ENCODE data around the gene GPR62. TPM values are rescaled to one million over a fixed set of nuclear protein-coding genes. Genes with fewer than 3 reads are reported as not detected.
"Not testable (repeated sequence)": the region's sequence is repeated elsewhere in the genome, so short reads cannot be mapped to it uniquely, and the experiment has no call there.

GPR62 gene
- not detected for total RNA-seq
- 0 to 0.23 reads per million in 2 donors for total RNA-seq

GRCh38 chr3:51955175-51955892 is at the start of gene GPR62:
GPR62 (plus strand) TSS chr3:51955381; CDS start chr3:51955653, 272 bp downstream.
- Mint-ChIP-seq H3K27ac (no peak within 1 kb of the TSS), H3K4me3 (peak within 1 kb of the TSS; percentile 52), H3K27me3 (peaks cover 22% of the 10 kb centered on the region), H3K4me1 (peaks cover 7% of the 10 kb centered on the region), H3K36me3 (ENCODE audit: low read depth) (peaks cover 10% of the 10 kb centered on the region)
- H3K9me3 ChIP-seq (ENCODE audit: control insufficient read depth, low read length, poor library complexity, severe bottlenecking): no peaks in the 10 kb centered on the region
- DNase-seq (no peak), ATAC-seq (no peak)

- DNase-seq (no peak), ATAC-seq (no peak)
- peaks cover 5% of the 10 kb centered on the region for H3K27me3 Mint-ChIP-seq
- no peaks in the 10 kb centered on the region for H3K36me3 Mint-ChIP-seq (ENCODE audit: low read depth)
- H3K27ac Mint-ChIP-seq: no peak overlapping the region
- no peaks in the 10 kb centered on the region for H3K4me1 Mint-ChIP-seq
- no peaks in the 10 kb centered on the region for H3K9me3 ChIP-seq (ENCODE audit: control insufficient read depth, low read length, poor library complexity, severe bottlenecking)
- H3K4me3 Mint-ChIP-seq: no peak overlapping the region
These were observed 47.2 kb upstream of the GPR62 start for GRCh38 chr3:51908026-51908425.

- DNase-seq: no peak
- no peaks in the 10 kb centered on the region for H3K4me1 Mint-ChIP-seq
- H3K27me3 Mint-ChIP-seq: peaks cover 11% of the 10 kb centered on the region
- H3K36me3 Mint-ChIP-seq (ENCODE audit: low read depth): peaks cover 2% of the 10 kb centered on the region
- H3K4me3 Mint-ChIP-seq: no peak overlapping the region
- H3K9me3 ChIP-seq (ENCODE audit: control insufficient read depth, low read length, poor library complexity, severe bottlenecking): no peaks in the 10 kb centered on the region
- ATAC-seq: no peak
- H3K27ac Mint-ChIP-seq: no peak overlapping the region
These were observed 38.8 kb upstream of the GPR62 start for GRCh38 chr3:51916418-51916817.

- Mint-ChIP-seq H3K27ac (peak overlapping the region; percentile 39), H3K36me3 (ENCODE audit: low read depth) (peaks cover 9% of the 10 kb centered on the region), H3K4me3 (no peak overlapping the region), H3K27me3 (peaks cover 11% of the 10 kb centered on the region), H3K4me1 (peaks cover 3% of the 10 kb centered on the region)
- no peaks in the 10 kb centered on the region for H3K9me3 ChIP-seq (ENCODE audit: control insufficient read depth, low read length, poor library complexity, severe bottlenecking)
- no peak for ATAC-seq
- no peak for DNase-seq
These were observed 34.1 kb upstream of the GPR62 start for GRCh38 chr3:51921081-51921578.

GRCh38 chr3:51927061-51927977 is 27.9 kb upstream of the GPR62 start:
- H3K9me3 ChIP-seq (ENCODE audit: control insufficient read depth, low read length, poor library complexity, severe bottlenecking): no peaks in the 10 kb centered on the region
- no peaks in the 10 kb centered on the region for H3K4me1 Mint-ChIP-seq
- H3K27me3 Mint-ChIP-seq: no peaks in the 10 kb centered on the region
- DNase-seq (no peak), ATAC-seq (no peak)
- no peak overlapping the region for H3K27ac Mint-ChIP-seq
- H3K4me3 Mint-ChIP-seq: no peak overlapping the region
- H3K36me3 Mint-ChIP-seq (ENCODE audit: low read depth): peaks cover under 1% of the 10 kb centered on the region

- H3K27ac Mint-ChIP-seq: no peak overlapping the region
- H3K4me3 Mint-ChIP-seq: no peak overlapping the region
These were observed 26.7 kb upstream of the GPR62 start for GRCh38 chr3:51928438-51928837.

GRCh38 chr3:51928981-51929380 is 26.2 kb upstream of the GPR62 start:
- ATAC-seq; H3K27me3 Mint-ChIP-seq; H3K4me3 Mint-ChIP-seq; H3K36me3 Mint-ChIP-seq (ENCODE audit: low read depth); DNase-seq; H3K4me1 Mint-ChIP-seq; H3K9me3 ChIP-seq (ENCODE audit: control insufficient read depth, low read length, poor library complexity, severe bottlenecking); H3K27ac Mint-ChIP-seq: not testable (repeated sequence)

More at GRCh38 chr3:51928438-51928837, 26.7 kb upstream of the GPR62 start:
- Mint-ChIP-seq H3K4me1 (no peaks in the 10 kb centered on the region), H3K36me3 (ENCODE audit: low read depth) (peaks cover under 1% of the 10 kb centered on the region), H3K27me3 (no peaks in the 10 kb centered on the region)
- ATAC-seq (no peak), DNase-seq (no peak)
- no peaks in the 10 kb centered on the region for H3K9me3 ChIP-seq (ENCODE audit: control insufficient read depth, low read length, poor library complexity, severe bottlenecking)

GRCh38 chr3:51929420-51930003 is 25.7 kb upstream of the GPR62 start:
- H3K27ac Mint-ChIP-seq: no peak overlapping the region
- no peaks in the 10 kb centered on the region for H3K27me3 Mint-ChIP-seq
- DNase-seq: no peak
- H3K9me3 ChIP-seq (ENCODE audit: control insufficient read depth, low read length, poor library complexity, severe bottlenecking): no peaks in the 10 kb centered on the region
- no peak overlapping the region for H3K4me3 Mint-ChIP-seq
- no peaks in the 10 kb centered on the region for H3K4me1 Mint-ChIP-seq
- peaks cover 2% of the 10 kb centered on the region for H3K36me3 Mint-ChIP-seq (ENCODE audit: low read depth)
- ATAC-seq: no peak

- no peak overlapping the region for H3K27ac Mint-ChIP-seq
- ATAC-seq (no peak), DNase-seq (no peak)
- peaks cover 2% of the 10 kb centered on the region for H3K36me3 Mint-ChIP-seq (ENCODE audit: low read depth)
- H3K4me1 Mint-ChIP-seq: no peaks in the 10 kb centered on the region
- H3K9me3 ChIP-seq (ENCODE audit: control insufficient read depth, low read length, poor library complexity, severe bottlenecking): no peaks in the 10 kb centered on the region
- H3K4me3 Mint-ChIP-seq: no peak overlapping the region
- H3K27me3 Mint-ChIP-seq: no peaks in the 10 kb centered on the region
These were observed 24.7 kb upstream of the GPR62 start for GRCh38 chr3:51930439-51930838.

- Mint-ChIP-seq H3K27ac (no peak overlapping the region), H3K36me3 (ENCODE audit: low read depth) (peaks cover 2% of the 10 kb centered on the region)
These were observed 23.4 kb upstream of the GPR62 start for GRCh38 chr3:51931756-51932155.

GRCh38 chr3:51932471-51933370 is 22.5 kb upstream of the GPR62 start:
- Mint-ChIP-seq H3K4me1 (peaks cover 2% of the 10 kb centered on the region), H3K4me3 (no peak overlapping the region), H3K27ac (no peak overlapping the region), H3K27me3 (no peaks in the 10 kb centered on the region), H3K36me3 (ENCODE audit: low read depth) (peaks cover 2% of the 10 kb centered on the region)
- ATAC-seq: no peak
- H3K9me3 ChIP-seq (ENCODE audit: control insufficient read depth, low read length, poor library complexity, severe bottlenecking): no peaks in the 10 kb centered on the region
- DNase-seq: no peak

More at GRCh38 chr3:51931756-51932155, 23.4 kb upstream of the GPR62 start:
- H3K9me3 ChIP-seq (ENCODE audit: control insufficient read depth, low read length, poor library complexity, severe bottlenecking): no peaks in the 10 kb centered on the region
- Mint-ChIP-seq H3K4me1 (no peaks in the 10 kb centered on the region), H3K27me3 (no peaks in the 10 kb centered on the region), H3K4me3 (no peak overlapping the region)
- ATAC-seq (no peak), DNase-seq (no peak)

- Mint-ChIP-seq H3K4me3 (no peak overlapping the region), H3K4me1 (peaks cover 3% of the 10 kb centered on the region), H3K27ac (no peak overlapping the region), H3K27me3 (no peaks in the 10 kb centered on the region), H3K36me3 (ENCODE audit: low read depth) (peaks cover 4% of the 10 kb centered on the region)
- ATAC-seq (no peak), DNase-seq (no peak)
- H3K9me3 ChIP-seq (ENCODE audit: control insufficient read depth, low read length, poor library complexity, severe bottlenecking): no peaks in the 10 kb centered on the region
These were observed 21.6 kb upstream of the GPR62 start for GRCh38 chr3:51933471-51934138.

Measured in T-helper 17 cell (primary cell).